HepG2 (cell line): ENCODE data around the gene SMTNL1. TPM values are rescaled to one million over a fixed set of nuclear protein-coding genes. Genes with fewer than 3 reads are reported as not detected.

Experiments used
- NFKBIZ ChIP-seq: IDR thresholded peaks from 2 replicates; pipeline ENCODE4 v1.6.1; 2018; ENCODE audit warnings: missing genetic modification reagents, missing compliant biosample characterization
- ZBTB21 ChIP-seq: sonication (generic); formaldehyde crosslinking; IDR thresholded peaks from 2 replicates; pipeline ENCODE4 v1.4.0; 2020; ENCODE audit warnings: missing genetic modification reagents
- ZNF362 ChIP-seq: sonication (generic); formaldehyde crosslinking; IDR thresholded peaks from 2 replicates; pipeline ENCODE4 v1.4.0; 2020; ENCODE audit warnings: missing genetic modification reagents, mild to moderate bottlenecking, borderline replicate concordance
- ZNF431 ChIP-seq: sonication (generic); formaldehyde crosslinking; IDR thresholded peaks from 2 replicates; pipeline ENCODE4 v1.9.0; 2022; ENCODE audit warnings: missing genetic modification reagents, low read depth, mild to moderate bottlenecking, borderline replicate concordance
- ZNF567 ChIP-seq: sonication (generic); formaldehyde crosslinking; IDR thresholded peaks from 2 replicates; pipeline ENCODE4 v1.8.1; 2023; ENCODE audit warnings: mild to moderate bottlenecking, missing genetic modification reagents, borderline replicate concordance
- ZNF569 ChIP-seq: sonication (generic); formaldehyde crosslinking; IDR thresholded peaks from 2 replicates; pipeline ENCODE4 v1.5.0; 2020; ENCODE audit warnings: mild to moderate bottlenecking, missing genetic modification reagents, moderate library complexity, borderline replicate concordance
- ZNF746 ChIP-seq: sonication (generic); formaldehyde crosslinking; IDR thresholded peaks from 2 replicates; pipeline ENCODE4 v1.8.0; 2022; ENCODE audit warnings: mild to moderate bottlenecking, missing genetic modification reagents
- polyA plus RNA-seq, 8 experiments: library from polyadenylated mRNA; depleted of rRNA in 3 of 8; stranded (reverse) in 7 of 8; unstranded in 1 of 8; fragments of >200 nt; fragmentation: Illumina TruSeq in 4 of 8; extraction: Trizol in 4 of 8; gene quantifications; 2 replicates each; pipeline versions ENCODE4 v1.2.1 to v1.2.3, GENCODE V29; 2011 to 2016; ENCODE audit warnings: low read depth in 4 of 8, missing spikeins in 1 of 8, mixed read lengths in 1 of 8; ENCODE audit not compliant: insufficient read depth in 1 of 8
- total RNA-seq, 5 experiments: library from RNA; depleted of rRNA; stranded (reverse); fragments of >200 nt; fragmentation: Illumina TruSeq; extraction: Trizol; gene quantifications; 2 replicates each; pipeline ENCODE4 v1.2.3, GENCODE V29; 2016; ENCODE audit warnings: low read depth in 1 of 5
- TF ChIP-seq, protein P1 (sequence below): IDR thresholded peaks from 2 replicates; pipeline ENCODE4 v1.4.0; 2020; ENCODE audit warnings: mild to moderate bottlenecking, missing genetic modification reagents
- TF ChIP-seq, protein P2 (sequence below): sonication (generic); formaldehyde crosslinking; IDR thresholded peaks from 2 replicates; pipeline ENCODE4 v1.4.0; 2020; ENCODE audit warnings: mild to moderate bottlenecking, missing genetic modification reagents
- TF ChIP-seq, protein P3 (sequence below): sonication (generic); formaldehyde crosslinking; IDR thresholded peaks from 2 replicates; pipeline ENCODE4 v1.4.0; 2020; ENCODE audit warnings: missing genetic modification reagents, borderline replicate concordance

The SMTNL1 gene
- total and polyA plus RNA-seq, 2 of the 13 experiments (the other 11 are each of a cell fraction or from before 2014, with no cell fraction given), result 0.04 TPM; not detected in 1

DNA sequence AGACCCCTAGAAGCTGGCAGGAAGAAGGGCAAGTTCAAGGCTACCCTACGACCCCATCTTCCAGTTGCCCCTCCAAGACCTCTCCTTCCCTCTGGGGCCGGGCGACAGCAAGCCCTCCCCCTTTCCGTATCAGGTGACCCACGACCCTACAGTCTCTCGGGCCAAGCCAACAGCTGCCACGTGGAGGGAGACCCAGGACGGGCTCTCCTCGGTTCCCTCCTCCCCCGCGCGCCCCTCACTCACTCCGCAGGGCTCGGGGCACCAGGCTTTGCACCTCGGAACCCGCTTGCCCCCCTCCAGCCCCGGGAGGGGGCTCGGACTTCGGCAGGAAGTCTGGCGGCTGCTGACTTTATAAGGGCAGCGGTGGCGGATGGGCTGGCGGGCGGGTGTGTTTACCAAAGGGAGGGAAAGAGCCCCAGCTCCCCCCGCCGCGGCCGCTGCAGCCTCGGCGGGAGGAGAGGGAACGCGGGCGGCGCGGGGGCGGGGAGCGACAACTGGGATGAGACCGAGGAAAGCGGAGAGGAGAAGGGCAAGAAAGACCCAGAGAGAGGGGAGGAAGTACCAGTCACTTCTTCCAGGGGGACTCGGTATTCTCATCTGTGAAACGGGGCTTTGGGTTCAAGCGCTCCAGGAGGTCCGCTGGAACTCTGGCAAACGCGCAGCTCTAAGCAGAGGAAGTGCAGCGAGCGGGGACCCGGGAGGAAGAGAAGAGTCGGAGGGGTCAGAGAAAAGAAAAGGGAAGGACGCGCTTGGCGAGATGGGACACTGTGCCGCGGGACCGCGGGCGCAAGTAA, 22.7 kb upstream of the SMTNL1 start (continued):
- TF ChIP-seq, protein P1, sequence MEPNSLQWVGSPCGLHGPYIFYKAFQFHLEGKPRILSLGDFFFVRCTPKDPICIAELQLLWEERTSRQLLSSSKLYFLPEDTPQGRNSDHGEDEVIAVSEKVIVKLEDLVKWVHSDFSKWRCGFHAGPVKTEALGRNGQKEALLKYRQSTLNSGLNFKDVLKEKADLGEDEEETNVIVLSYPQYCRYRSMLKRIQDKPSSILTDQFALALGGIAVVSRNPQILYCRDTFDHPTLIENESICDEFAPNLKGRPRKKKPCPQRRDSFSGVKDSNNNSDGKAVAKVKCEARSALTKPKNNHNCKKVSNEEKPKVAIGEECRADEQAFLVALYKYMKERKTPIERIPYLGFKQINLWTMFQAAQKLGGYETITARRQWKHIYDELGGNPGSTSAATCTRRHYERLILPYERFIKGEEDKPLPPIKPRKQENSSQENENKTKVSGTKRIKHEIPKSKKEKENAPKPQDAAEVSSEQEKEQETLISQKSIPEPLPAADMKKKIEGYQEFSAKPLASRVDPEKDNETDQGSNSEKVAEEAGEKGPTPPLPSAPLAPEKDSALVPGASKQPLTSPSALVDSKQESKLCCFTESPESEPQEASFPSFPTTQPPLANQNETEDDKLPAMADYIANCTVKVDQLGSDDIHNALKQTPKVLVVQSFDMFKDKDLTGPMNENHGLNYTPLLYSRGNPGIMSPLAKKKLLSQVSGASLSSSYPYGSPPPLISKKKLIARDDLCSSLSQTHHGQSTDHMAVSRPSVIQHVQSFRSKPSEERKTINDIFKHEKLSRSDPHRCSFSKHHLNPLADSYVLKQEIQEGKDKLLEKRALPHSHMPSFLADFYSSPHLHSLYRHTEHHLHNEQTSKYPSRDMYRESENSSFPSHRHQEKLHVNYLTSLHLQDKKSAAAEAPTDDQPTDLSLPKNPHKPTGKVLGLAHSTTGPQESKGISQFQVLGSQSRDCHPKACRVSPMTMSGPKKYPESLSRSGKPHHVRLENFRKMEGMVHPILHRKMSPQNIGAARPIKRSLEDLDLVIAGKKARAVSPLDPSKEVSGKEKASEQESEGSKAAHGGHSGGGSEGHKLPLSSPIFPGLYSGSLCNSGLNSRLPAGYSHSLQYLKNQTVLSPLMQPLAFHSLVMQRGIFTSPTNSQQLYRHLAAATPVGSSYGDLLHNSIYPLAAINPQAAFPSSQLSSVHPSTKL (CRISPR knock-in tag), result no peak; the same call in 1 of the 2 replicates
- TF ChIP-seq NFKBIZ, result 0 out of 2 replicates have a peak, but pooled peaks have one; percentile 19
- no peak for TF ChIP-seq ZNF362
- TF ChIP-seq, protein P2, sequence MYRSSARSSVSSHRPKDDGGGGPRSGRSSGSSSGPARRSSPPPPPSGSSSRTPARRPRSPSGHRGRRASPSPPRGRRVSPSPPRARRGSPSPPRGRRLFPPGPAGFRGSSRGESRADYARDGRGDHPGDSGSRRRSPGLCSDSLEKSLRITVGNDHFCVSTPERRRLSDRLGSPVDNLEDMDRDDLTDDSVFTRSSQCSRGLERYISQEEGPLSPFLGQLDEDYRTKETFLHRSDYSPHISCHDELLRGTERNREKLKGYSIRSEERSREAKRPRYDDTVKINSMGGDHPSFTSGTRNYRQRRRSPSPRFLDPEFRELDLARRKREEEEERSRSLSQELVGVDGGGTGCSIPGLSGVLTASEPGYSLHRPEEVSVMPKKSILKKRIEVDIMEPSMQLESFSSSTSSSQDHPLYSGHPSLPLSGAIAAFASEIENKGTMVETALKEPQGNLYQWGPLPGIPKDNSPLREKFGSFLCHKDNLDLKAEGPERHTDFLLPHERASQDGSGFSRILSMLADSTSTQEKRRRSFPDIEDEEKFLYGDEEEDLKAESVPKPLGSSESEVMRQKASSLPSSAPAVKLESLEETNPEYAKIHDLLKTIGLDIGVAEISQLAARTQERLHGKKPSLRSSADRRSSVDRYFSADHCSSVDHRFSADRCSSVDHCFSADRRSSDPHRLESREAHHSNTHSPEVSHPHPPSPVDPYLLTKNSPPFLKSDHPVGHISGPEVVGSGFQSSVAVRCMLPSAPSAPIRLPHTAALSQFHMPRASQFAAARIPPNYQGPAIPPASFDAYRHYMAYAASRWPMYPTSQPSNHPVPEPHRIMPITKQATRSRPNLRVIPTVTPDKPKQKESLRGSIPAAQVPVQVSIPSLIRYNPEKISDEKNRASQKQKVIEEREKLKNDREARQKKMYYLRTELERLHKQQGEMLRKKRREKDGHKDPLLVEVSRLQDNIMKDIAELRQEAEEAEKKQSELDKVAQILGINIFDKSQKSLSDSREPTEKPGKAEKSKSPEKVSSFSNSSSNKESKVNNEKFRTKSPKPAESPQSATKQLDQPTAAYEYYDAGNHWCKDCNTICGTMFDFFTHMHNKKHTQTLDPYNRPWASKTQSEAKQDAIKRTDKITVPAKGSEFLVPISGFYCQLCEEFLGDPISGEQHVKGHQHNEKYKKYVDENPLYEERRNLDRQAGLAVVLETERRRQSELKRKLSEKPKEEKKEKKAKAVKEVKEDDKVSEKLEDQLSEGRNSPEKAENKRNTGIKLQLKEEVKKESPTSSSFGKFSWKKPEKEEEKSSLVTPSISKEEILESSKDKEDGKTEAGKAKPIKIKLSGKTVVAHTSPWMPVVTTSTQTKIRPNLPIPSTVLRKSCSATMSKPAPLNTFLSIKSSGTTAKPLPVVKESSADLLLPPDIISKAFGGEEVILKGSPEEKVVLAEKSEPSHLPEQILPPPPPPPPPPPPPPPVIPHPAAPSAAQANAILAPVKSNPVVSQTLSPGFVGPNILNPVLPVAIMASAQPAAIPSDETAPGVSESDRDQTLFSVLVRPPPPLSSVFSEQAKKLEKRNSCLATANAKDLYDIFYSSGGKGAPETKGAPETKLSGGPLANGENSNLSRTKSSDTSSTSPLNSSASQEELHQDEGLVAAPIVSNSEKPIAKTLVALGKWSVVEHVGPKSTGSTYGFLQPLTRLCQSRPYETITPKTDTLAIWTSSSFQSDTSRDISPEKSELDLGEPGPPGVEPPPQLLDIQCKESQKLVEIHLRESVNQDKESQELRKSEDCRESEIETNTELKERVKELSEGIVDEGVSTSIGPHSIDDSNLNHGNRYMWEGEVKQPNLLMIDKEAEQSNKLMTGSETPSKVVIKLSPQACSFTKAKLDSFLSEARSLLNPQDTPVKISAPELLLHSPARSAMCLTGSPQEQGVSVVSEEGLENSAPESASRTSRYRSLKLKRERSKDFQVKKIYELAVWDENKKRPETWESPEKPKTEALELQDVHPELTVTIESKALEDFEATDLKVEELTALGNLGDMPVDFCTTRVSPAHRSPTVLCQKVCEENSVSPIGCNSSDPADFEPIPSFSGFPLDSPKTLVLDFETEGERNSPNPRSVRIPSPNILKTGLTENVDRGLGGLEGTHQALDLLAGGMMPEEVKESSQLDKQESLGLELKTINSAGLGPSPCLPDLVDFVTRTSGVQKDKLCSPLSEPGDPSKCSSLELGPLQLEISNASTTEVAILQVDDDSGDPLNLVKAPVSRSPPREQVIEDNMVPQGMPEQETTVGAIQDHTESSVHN (CRISPR knock-in tag), result no peak
- TF ChIP-seq, protein P3, sequence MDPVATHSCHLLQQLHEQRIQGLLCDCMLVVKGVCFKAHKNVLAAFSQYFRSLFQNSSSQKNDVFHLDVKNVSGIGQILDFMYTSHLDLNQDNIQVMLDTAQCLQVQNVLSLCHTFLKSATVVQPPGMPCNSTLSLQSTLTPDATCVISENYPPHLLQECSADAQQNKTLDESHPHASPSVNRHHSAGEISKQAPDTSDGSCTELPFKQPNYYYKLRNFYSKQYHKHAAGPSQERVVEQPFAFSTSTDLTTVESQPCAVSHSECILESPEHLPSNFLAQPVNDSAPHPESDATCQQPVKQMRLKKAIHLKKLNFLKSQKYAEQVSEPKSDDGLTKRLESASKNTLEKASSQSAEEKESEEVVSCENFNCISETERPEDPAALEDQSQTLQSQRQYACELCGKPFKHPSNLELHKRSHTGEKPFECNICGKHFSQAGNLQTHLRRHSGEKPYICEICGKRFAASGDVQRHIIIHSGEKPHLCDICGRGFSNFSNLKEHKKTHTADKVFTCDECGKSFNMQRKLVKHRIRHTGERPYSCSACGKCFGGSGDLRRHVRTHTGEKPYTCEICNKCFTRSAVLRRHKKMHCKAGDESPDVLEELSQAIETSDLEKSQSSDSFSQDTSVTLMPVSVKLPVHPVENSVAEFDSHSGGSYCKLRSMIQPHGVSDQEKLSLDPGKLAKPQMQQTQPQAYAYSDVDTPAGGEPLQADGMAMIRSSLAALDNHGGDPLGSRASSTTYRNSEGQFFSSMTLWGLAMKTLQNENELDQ (CRISPR knock-in tag), result no peak
- peak; percentile 98 for TF ChIP-seq ZNF746 (CRISPR knock-in tag)
- no peak; the same call in 1 of the 2 replicates for TF ChIP-seq ZNF431
- no peak for TF ChIP-seq ZBTB21 (CRISPR knock-in tag)
- no peak for TF ChIP-seq ZNF567
- TF ChIP-seq ZNF569 (CRISPR knock-in tag), result no peak
